Thyroid gland (tissue), 4 donors: ENCODE data around the gene MRPS9.

ENCODE experiments used
- POLR2A ChIP-seq, 2 donors: fragments of 450-650 bp; IDR thresholded peaks; one replicate each; pipeline ENCODE4 v1.6.1; 2017; ENCODE audit warnings: antibody characterized with exemption in 2 of 2, mild to moderate bottlenecking in 2 of 2, moderate library complexity in 1 of 2
- TF ChIP-seq, protein P1 (sequence below), 6 experiments: fragments of 200-600 bp in 3 of 6; fragments of 450-650 bp in 3 of 6; sonication (generic) in 3 of 6; IDR thresholded peaks; one replicate each; pipeline ENCODE4 v1.5.1; 2016 to 2019; ENCODE audit warnings: antibody characterized with exemption in 6 of 6, mild to moderate bottlenecking in 2 of 6, inconsistent platforms in 1 of 6, moderate library complexity in 1 of 6

DNA sequence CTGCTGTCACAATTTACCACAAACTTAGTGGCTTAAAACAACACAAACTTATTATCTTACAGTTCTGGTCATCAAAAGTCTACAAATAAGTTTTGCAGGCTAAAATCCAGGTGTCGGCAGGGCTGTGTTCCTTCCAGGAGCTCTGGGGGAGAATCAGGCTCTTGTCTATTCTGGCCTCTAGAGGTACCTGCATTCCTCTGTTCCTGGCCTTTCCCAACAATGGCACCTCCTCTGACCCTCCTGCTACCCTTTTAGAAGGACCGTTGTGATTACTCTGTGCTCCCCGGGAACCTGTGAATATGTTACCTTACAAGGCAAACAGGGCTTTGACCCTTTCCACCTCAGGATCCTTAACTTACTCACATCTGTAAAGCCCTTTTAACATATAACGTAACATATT, 98.5 kb downstream of the MRPS9 start:
- TF ChIP-seq, protein P1, sequence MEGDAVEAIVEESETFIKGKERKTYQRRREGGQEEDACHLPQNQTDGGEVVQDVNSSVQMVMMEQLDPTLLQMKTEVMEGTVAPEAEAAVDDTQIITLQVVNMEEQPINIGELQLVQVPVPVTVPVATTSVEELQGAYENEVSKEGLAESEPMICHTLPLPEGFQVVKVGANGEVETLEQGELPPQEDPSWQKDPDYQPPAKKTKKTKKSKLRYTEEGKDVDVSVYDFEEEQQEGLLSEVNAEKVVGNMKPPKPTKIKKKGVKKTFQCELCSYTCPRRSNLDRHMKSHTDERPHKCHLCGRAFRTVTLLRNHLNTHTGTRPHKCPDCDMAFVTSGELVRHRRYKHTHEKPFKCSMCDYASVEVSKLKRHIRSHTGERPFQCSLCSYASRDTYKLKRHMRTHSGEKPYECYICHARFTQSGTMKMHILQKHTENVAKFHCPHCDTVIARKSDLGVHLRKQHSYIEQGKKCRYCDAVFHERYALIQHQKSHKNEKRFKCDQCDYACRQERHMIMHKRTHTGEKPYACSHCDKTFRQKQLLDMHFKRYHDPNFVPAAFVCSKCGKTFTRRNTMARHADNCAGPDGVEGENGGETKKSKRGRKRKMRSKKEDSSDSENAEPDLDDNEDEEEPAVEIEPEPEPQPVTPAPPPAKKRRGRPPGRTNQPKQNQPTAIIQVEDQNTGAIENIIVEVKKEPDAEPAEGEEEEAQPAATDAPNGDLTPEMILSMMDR (IDR thresholded peaks at IDR 0.05): no peak
- no peak for TF ChIP-seq POLR2A (IDR thresholded peaks at IDR 0.05)
